Endothelial cell of umbilical vein (primary cell): ENCODE data around the gene KRTAP4-5.

ENCODE experiments used
- CTCF ChIP-seq, 2 donors: IDR thresholded peaks; 1 replicate in 1 of 2; 2 replicates in 1 of 2; pipeline ENCODE4 v1.5.1; 2011; ENCODE audit warnings: low read length in 2 of 2, mild to moderate bottlenecking in 2 of 2, moderate library complexity in 2 of 2, control low read depth in 1 of 2, inconsistent platforms in 1 of 2, low read depth in 1 of 2; ENCODE audit not compliant: insufficient read depth in 1 of 2; ENCODE audit errors: extremely low read depth in 1 of 2
- JUN ChIP-seq: IDR thresholded peaks from 2 replicates; pipeline ENCODE4 v1.6.1; 2011; ENCODE audit warnings: borderline replicate concordance, low read depth; ENCODE audit not compliant: insufficient read length, insufficient read depth
- MAX ChIP-seq: IDR thresholded peaks from 2 replicates; pipeline ENCODE4 v1.6.1; 2011; ENCODE audit not compliant: insufficient read depth, insufficient read length

- no peak for TF ChIP-seq MAX
- no peak for TF ChIP-seq CTCF (IDR thresholded peaks at IDR 0.05; ENCODE audit: extremely low read depth in 1 of 2, insufficient read depth in 1 of 2, low read depth in 1 of 2, low read length in 2 of 2)
- no peak for TF ChIP-seq JUN
Measured at GRCh38 chr17:41103896-41104295, 45.7 kb downstream of the KRTAP4-5 start.
